Cardiac muscle cell (in vitro differentiated cells and primary cell): ENCODE measurements around the gene RPS6KC1. TPM values are rescaled to one million over a fixed set of nuclear protein-coding genes. Genes with fewer than 3 reads are reported as not detected.
"Not testable (repeated sequence)": the region's sequence is repeated elsewhere in the genome, so short reads cannot be mapped to it uniquely, and the experiment has no call there.

ENCODE experiments used
- DNase-seq, 2 donors: peaks; one replicate each; pipeline versions ENCODE4 v3.0.0 to v3.0.0-alpha.2; 2010 to 2017; ENCODE audit warnings: low read depth in 1 of 2, low spot score in 1 of 2
- H3K27ac ChIP-seq: fragments of 200-600 bp; sonication (generic); 2 replicates; pipeline ENCODE4 v1.5.1; 2016
- H3K27me3 ChIP-seq: fragments of 200-600 bp; sonication (generic); 2 replicates; pipeline ENCODE4 v1.6.0; 2016; ENCODE audit warnings: control low read depth
- H3K36me3 ChIP-seq: fragments of 200-600 bp; sonication (generic); 2 replicates; pipeline ENCODE4 v1.5.1; 2016; ENCODE audit warnings: control low read depth
- H3K4me1 ChIP-seq: fragments of 200-600 bp; sonication (generic); 2 replicates; pipeline ENCODE4 v1.8.1; 2017; ENCODE audit warnings: low read depth, mild to moderate bottlenecking, mixed run types
- H3K4me3 ChIP-seq: fragments of 200-600 bp; sonication (generic); 2 replicates; pipeline ENCODE4 v1.5.1; 2016; ENCODE audit warnings: mild to moderate bottlenecking
- H3K9me3 ChIP-seq: fragments of 200-600 bp; sonication (generic); 2 replicates; pipeline ENCODE4 v1.5.1; 2017; ENCODE audit warnings: low read depth, mild to moderate bottlenecking, control low read depth
- polyA plus RNA-seq: library from polyadenylated mRNA; unstranded; fragments of >200 nt; fragmentation: Nextera tagmentation; extraction: Ambion mirVana; gene quantifications from 2 replicates; pipeline ENCODE4 v1.2.1, GENCODE V29; 2016
- total RNA-seq: library from RNA; depleted of rRNA; stranded (reverse); fragments of >200 nt; gene quantifications from 2 replicates; pipeline ENCODE4 v1.2.3, GENCODE V29; 2016
- TF ChIP-seq, protein P1 (sequence below): IDR thresholded peaks from 2 replicates; pipeline ENCODE4 v1.5.1; 2012; ENCODE audit warnings: low read depth, mild to moderate bottlenecking, low read length

RPS6KC1 gene
- total and polyA plus RNA-seq, 2 experiments from 2014 or later, result 12.5 to 17.9 TPM

DNA sequence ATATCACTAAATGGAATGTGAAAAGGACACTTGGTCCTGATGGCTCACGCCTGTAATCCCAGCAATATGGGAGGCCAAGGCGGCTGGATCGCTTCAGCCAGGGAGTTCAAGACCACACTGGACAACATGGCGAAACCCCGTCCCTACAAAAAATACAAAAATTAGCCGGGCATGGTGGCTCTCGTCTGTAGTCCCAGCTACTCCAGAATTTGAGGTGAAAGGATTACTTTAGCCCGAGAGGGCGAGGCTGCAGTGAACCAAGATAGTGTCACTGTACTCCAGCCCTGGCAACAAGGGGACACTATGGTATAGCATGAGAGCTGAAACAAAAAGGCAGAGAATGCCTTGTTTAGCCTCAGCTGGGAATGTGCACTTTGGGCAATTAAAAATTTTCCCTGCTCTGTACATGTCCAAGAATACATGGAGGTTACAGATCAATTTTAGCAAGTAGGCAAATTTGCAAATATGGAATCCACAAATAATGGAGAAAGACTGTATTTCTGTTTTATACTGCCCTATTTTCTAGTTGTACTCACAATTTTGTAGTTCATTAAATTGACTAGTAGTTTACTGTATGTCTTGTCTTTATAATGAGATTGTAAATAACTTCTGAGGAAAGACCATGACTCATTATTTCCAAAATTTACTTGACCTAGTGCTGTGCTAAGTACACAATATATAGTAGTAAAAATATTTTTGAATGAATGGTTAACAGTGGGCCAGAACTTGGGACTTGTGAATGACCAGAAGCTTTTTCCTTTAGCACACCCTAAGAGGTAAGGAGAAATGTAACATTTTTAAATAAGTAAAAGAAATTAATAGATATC lies 33.4 kb upstream of the RPS6KC1 start:
- Histone ChIP-seq H3K4me3 (no peak overlapping the region), H3K9me3 (no peaks in the 10 kb centered on the region), H3K36me3 (no peaks in the 10 kb centered on the region), H3K4me1 (peaks cover 7% of the 10 kb centered on the region), H3K27me3 (no peaks in the 10 kb centered on the region), H3K27ac (no peak overlapping the region)
- TF ChIP-seq, protein P1, sequence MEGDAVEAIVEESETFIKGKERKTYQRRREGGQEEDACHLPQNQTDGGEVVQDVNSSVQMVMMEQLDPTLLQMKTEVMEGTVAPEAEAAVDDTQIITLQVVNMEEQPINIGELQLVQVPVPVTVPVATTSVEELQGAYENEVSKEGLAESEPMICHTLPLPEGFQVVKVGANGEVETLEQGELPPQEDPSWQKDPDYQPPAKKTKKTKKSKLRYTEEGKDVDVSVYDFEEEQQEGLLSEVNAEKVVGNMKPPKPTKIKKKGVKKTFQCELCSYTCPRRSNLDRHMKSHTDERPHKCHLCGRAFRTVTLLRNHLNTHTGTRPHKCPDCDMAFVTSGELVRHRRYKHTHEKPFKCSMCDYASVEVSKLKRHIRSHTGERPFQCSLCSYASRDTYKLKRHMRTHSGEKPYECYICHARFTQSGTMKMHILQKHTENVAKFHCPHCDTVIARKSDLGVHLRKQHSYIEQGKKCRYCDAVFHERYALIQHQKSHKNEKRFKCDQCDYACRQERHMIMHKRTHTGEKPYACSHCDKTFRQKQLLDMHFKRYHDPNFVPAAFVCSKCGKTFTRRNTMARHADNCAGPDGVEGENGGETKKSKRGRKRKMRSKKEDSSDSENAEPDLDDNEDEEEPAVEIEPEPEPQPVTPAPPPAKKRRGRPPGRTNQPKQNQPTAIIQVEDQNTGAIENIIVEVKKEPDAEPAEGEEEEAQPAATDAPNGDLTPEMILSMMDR, result no peak
- DNase-seq, result no peak

DNA sequence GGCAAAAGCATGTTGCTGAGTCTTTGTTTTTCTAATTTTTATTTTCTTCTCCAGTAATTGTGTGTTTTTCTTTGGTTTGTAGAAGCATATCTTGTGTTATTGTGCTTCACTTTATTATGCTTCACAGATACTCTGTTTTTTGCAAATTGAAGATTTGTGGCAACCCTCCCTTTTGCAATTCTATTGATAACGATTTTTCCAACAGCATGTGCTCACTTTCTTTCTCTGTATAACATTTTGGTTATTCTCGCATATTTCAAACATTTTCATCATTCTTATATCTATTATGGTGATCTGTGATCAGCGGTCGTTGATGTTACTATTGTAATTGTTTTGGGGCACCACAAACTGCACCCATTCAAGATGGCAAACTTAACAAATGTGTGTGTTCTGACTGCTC lies 31.6 kb upstream of the RPS6KC1 start:
- Histone ChIP-seq H3K9me3 (no peaks in the 10 kb centered on the region), H3K27me3 (no peaks in the 10 kb centered on the region), H3K27ac (no peak overlapping the region), H3K36me3 (no peaks in the 10 kb centered on the region), H3K4me1 (peaks cover 2% of the 10 kb centered on the region), H3K4me3 (no peak overlapping the region)
- no peak for DNase-seq
- TF ChIP-seq, protein P1, result no peak

DNA sequence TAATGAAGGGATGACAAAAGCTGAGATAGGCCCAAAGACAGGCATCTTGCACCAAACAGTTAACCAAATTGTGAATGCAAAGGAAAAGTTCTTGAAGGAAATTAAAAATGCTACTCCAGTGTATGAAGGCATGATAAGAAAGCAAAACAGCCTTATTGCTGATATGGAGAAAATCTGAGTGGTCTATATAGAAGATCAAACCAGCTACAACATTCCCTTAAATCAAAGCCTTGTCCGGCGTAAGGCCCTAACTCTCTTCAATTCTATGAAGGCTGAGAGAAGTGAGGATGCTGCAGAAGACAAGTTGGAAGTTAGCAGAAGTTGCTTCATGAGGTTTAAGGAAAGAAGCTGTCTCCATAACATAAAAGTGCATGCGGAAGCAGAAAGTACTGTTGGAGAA lies 31.0 kb upstream of the RPS6KC1 start:
- H3K36me3 ChIP-seq, result no peaks in the 10 kb centered on the region
- H3K4me1 ChIP-seq, result no peaks in the 10 kb centered on the region
- no peak for DNase-seq
- H3K27ac ChIP-seq, result no peak overlapping the region
- H3K27me3 ChIP-seq, result no peaks in the 10 kb centered on the region
- TF ChIP-seq, protein P1, result no peak
- H3K9me3 ChIP-seq, result no peaks in the 10 kb centered on the region
- no peak overlapping the region for H3K4me3 ChIP-seq

DNA sequence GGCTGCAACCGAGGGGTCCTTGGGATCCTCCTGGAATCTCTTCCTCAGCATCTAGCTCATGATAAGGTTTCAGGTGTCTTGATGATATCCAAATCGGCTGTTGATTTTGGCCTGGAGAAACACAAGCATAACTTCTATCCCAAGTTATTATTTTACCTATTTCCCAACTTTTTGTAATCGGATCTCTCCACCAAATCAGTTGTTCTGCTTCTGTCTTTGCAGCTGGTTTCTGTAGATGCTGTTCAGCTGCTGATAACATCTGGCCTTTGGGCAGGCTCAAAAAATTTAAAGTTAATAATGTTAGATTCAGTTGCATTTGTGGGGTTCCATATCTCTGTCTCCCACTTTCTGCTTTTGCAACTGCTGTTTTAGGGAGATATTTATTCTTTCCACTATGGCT lies 24.0 kb upstream of the RPS6KC1 start:
- H3K4me1 ChIP-seq, H3K36me3 ChIP-seq, H3K27ac ChIP-seq, DNase-seq, H3K4me3 ChIP-seq, H3K27me3 ChIP-seq, H3K9me3 ChIP-seq: not testable (repeated sequence)

DNA sequence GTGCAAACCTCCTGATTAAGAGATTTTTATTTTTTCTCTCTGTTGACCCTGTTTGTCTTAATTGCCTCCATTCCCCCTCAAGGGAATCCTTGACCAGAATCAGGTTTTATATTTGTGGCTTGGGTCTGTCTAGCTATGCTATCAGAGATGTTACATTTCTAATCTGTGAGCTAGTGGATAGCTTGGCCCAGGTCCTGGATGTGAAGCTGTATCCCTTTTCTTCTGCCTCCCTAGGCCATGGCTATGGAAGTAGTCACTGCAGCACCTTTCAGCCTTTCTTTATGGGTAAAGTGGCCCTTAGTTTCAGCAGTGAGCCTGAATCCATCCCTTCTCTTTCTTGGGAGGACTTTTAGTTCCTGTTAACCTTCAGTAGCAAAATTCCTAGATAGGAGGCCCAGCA lies 18.4 kb upstream of the RPS6KC1 start:
- TF ChIP-seq, protein P1, result no peak
- Histone ChIP-seq H3K4me3 (no peak overlapping the region), H3K27me3 (no peaks in the 10 kb centered on the region)

DNA sequence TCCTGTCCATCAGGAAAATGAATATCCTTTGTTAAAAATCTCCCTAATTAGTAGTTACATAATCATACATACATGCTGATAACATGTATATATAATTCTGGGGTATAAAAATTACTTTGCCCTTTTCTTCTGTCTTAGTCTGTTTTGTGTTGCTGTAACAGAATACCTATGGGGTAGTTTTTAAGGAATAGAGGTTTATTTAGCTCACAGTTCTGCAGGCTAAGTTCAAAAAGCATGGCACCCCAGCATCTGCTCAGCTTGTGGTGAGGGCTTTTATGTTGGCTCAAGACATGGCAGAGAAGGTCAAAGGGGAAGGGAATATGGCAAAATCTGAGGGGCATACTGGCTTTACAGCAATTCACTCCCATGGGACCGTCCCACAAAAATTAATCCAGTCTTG lies 16.3 kb upstream of the RPS6KC1 start:
- H3K27me3 ChIP-seq, result no peaks in the 10 kb centered on the region
- H3K36me3 ChIP-seq, result no peaks in the 10 kb centered on the region
- H3K9me3 ChIP-seq, result no peaks in the 10 kb centered on the region
- TF ChIP-seq, protein P1, result no peak
- no peak overlapping the region for H3K27ac ChIP-seq
- no peaks in the 10 kb centered on the region for H3K4me1 ChIP-seq
- no peak overlapping the region for H3K4me3 ChIP-seq
- DNase-seq, result no peak

More for the DNA sequence above, 18.4 kb upstream of the RPS6KC1 start:
- no peak for DNase-seq
- H3K27ac ChIP-seq, result no peak overlapping the region
- no peaks in the 10 kb centered on the region for H3K4me1 ChIP-seq
- H3K36me3 ChIP-seq, result no peaks in the 10 kb centered on the region
- no peaks in the 10 kb centered on the region for H3K9me3 ChIP-seq
